Measurements from ENCODE around the gene TRIM58. TPM values are rescaled to one million over a fixed set of nuclear protein-coding genes. Genes with fewer than 3 reads are reported as not detected.
A peak's percentile ranks its signal among the peaks of the same experiment; 100 is the strongest.

The TRIM58 gene
- total RNA-seq, 8 experiments from 2014 or later: 0.27 to 4.7 (median 0.52) TPM; not detected in 1

DNA sequence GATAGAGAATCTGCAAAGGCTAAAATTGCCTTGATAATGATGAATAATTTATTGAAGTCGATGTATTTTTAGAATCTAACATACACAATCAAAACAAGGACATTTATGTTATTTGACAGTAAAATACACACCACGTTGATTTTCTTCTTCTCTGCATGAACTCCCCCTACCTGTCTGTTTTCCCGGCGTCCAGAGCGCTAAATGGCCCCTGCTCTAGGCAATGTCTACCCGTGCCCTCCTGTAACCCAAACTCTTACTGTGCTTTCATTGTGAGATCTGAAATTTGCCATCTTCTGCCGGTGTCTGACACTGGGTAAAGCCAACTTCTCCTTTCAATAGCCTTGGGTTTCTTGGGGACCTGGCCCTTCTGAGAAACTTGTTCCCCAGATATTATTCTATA lies 8.6 kb upstream of the TRIM58 start:
- WGBS, 10 experiments: 8 to 93% (median 80%) methylated on average over 1 to 7 of the region's 7 CpGs
- in situ Hi-C loops (cut with MboI; ENCODE audit: low pct_unique_long_range_greater_than_20kb in 2 of 9, low sequenced_read_pairs in 9 of 9, unreplicated experiment in 9 of 9): no loop called here

DNA sequence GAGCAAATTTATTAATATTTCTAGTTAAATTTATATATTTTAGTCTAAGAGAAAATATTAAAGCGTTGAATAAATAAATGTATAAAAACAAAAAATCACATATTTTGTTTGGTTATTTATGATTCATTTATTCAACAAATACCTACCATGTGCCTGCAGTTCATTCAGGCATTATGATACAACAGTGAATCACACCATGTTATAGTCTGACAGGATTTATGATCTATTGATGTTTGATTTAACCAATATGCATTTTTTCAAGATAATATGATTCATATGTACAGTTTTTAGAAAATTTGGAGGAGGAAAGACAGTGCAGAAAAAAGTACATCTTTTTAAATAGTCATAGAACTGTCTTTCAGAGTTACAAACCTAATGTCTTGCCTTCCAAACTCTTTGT lies 7.4 kb upstream of the TRIM58 start:
- in situ Hi-C loops (cut with MboI; ENCODE audit: low pct_unique_long_range_greater_than_20kb in 2 of 9, low sequenced_read_pairs in 9 of 9, unreplicated experiment in 9 of 9): no loop called here
- Histone ChIP-seq H3K4me3 (no peak overlapping the region), H3K4me1 (replicated peaks in 1 of 2) (no peaks in the 10 kb centered on the region), H3K27ac (no peak overlapping the region)
- no peak for ATAC-seq (replicated peaks in 6 of 8)
- WGBS, 10 experiments: 0 to 100% (median 77%) methylated on average over 1 of the region's 1 CpG; no CpG with 5 or more reads in 1 of the 10 experiments

More for the DNA sequence above, 8.6 kb upstream of the TRIM58 start:
- Histone ChIP-seq H3K4me3 (no peak overlapping the region), H3K27ac (no peak overlapping the region), H3K4me1 (replicated peaks in 1 of 2) (no peaks in the 10 kb centered on the region)
- ATAC-seq (replicated peaks in 6 of 8): no peak

DNA sequence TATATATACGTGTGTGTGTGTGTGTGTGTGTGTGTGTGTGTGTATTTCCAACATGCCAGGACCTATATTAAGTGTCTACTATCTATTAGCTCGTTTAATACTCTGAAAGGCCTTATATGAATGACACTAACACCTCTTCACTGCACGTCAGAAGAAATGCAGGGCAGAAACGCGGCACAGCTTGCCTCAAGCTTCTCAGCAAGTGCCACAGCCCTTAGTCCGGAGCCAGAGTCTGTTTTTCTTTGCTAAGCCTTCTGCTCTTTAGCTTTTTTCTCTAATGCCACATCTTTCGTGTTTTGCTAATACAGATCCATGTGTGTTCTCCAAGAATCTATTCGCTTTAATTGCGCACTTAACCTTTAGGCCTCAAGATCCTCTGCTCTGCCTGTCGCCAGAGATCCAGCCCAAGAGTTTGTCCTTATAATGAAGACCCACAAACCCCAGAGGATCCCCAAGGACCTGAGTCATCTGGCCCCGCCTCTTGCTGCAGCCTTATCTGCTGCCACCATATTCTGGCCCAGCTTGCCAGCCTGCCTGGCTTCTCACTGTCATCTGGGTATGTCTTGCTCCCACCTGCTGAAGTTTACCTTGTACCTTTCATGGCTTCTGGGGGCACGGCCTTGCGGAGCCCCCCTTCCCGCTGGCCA lies 2.0 kb upstream of the TRIM58 start:
- no peak for ATAC-seq (replicated peaks in 6 of 8)
- no peak overlapping the region for H3K27ac ChIP-seq
- 17 to 91% (median 78%) methylated on average over 1 to 9 of the region's 14 CpGs; no CpG with 5 or more reads in 1 of the 10 experiments for WGBS, 10 experiments
- in situ Hi-C loops (cut with MboI; ENCODE audit: low pct_unique_long_range_greater_than_20kb in 2 of 9, low sequenced_read_pairs in 9 of 9, unreplicated experiment in 9 of 9): no loop called here
- H3K4me1 ChIP-seq (replicated peaks in 1 of 2): no peaks in the 10 kb centered on the region
- H3K4me3 ChIP-seq: no peak overlapping the region

DNA sequence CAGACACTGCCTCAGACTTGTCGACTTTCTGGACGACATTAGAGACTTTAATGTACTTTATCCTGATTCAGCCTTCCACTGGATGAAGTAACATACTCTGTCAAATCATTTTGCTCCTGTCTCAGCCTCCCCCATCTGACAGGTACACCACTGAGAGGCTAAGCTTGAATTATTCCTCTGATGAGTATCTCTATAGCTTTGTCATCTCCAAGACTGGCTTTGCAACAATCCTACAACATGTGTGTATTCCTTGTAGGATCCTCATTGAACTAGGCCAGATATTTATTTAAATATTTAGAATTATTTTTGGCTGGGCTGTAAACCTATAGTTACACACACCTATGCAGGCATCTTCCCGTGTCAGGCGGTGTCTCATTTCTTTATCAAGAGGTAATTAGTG lies 1.1 kb upstream of the TRIM58 start:
- no peaks in the 10 kb centered on the region for H3K4me1 ChIP-seq (replicated peaks in 1 of 2)
- ATAC-seq (replicated peaks in 6 of 8): no peak
- in situ Hi-C loops (cut with MboI; ENCODE audit: low pct_unique_long_range_greater_than_20kb in 2 of 9, low sequenced_read_pairs in 9 of 9, unreplicated experiment in 9 of 9): no loop called here
- WGBS, 10 experiments: 15 to 100% (median 88%) methylated on average over 1 to 4 of the region's 4 CpGs; no CpG with 5 or more reads in 1 of the 10 experiments
- no peak overlapping the region for H3K4me3 ChIP-seq
- H3K27ac ChIP-seq: no peak overlapping the region

DNA sequence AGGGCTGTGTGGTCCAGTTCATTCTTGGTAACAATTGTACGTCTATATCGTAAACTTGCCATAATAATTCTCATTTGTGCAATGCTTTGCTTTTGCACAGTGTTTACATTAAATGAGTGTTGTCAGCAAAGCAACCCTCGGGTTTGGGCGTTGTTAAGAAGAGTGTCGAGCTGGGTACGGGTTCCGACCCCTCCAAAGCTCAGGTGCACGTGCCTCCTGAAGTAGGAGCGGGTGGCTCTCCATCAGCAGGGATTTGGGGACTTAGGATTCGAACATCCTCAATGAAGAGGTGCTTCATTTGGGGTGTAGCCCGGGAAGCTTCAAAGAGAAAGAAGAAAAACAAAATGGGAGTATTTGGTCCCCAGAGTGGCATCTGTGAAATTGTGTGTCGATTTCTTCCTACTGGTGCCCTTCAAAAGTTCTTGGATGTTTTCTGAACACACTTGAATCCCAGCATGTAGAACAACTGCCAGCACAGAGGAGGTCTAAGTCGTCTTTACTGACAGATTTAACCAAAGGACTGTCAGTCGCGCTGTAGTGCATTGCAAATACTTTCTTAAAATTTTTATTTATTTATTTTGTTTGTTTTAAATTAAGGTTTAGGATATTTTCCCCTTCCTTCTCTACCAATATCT lies 1.1 kb downstream of the TRIM58 start:
- in situ Hi-C loops (cut with MboI; ENCODE audit: low pct_unique_long_range_greater_than_20kb in 2 of 9, low sequenced_read_pairs in 9 of 9, unreplicated experiment in 9 of 9): no loop called here
- WGBS, 10 experiments: 22 to 100% (median 63%) methylated on average over 1 to 15 of the region's 15 CpGs

DNA sequence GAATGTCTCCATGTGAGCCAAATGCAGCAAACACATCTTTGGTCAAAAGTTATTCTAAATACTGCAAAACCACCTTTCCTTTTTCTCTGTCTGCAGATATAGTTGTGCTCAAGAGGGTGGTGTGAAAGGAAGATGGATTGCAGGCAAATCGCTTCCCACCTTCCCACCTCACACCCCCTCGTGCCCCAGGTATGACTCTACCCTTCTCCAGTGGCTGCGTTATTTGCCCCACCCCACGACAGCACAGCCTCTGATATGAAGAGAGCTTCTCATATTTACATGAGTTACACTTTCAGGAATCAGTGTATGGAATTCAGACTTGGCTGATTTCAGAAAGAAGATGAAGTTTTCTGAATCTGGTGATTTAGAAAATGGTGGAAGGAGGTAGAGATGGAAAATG lies 5.8 kb downstream of the TRIM58 start:
- no peak for ATAC-seq (replicated peaks in 6 of 8)
- in situ Hi-C loops (cut with MboI; ENCODE audit: low pct_unique_long_range_greater_than_20kb in 2 of 9, low sequenced_read_pairs in 9 of 9, unreplicated experiment in 9 of 9): no loop called here
- WGBS, 10 experiments: 32 to 92% (median 79%) methylated on average over 2 to 4 of the region's 4 CpGs; no CpG with 5 or more reads in 5 of the 10 experiments
- H3K27ac ChIP-seq: no peak overlapping the region
- no peaks in the 10 kb centered on the region for H3K4me1 ChIP-seq (replicated peaks in 1 of 2)
- H3K4me3 ChIP-seq: no peak overlapping the region

More for the DNA sequence above, 1.1 kb downstream of the TRIM58 start:
- H3K4me3 ChIP-seq: peak overlapping the region; percentile 41 to 69 (median 56)
- no peaks in the 10 kb centered on the region for H3K4me1 ChIP-seq (replicated peaks in 1 of 2)
- H3K27ac ChIP-seq: no peak overlapping the region
- no peak for ATAC-seq (replicated peaks in 6 of 8)

DNA sequence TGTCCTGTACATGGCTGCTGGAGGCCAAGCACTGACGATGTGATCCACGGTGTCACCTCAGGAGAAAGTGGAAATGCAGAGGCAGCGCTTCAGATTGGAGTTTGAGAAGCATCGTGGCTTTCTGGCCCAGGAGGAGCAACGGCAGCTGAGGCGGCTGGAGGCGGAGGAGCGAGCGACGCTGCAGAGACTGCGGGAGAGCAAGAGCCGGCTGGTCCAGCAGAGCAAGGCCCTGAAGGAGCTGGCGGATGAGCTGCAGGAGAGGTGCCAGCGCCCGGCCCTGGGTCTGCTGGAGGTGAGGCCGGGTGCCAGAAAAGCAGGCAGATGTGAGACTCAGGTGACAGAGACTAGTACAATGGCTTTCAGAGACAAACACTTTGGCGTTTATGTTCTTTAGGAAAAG lies 7.7 kb downstream of the TRIM58 start:
- WGBS, 10 experiments: 0 to 93% (median 70%) methylated on average over 1 to 14 of the region's 17 CpGs; no CpG with 5 or more reads in 5 of the 10 experiments
- Histone ChIP-seq H3K4me3 (no peak overlapping the region), H3K27ac (peak overlapping the region in 1 of 2 donors; percentile 32), H3K4me1 (replicated peaks in 1 of 2) (no peaks in the 10 kb centered on the region)
- no peak for ATAC-seq (replicated peaks in 6 of 8)
- in situ Hi-C loops (cut with MboI; ENCODE audit: low pct_unique_long_range_greater_than_20kb in 2 of 9, low sequenced_read_pairs in 9 of 9, unreplicated experiment in 9 of 9): no loop called here

DNA sequence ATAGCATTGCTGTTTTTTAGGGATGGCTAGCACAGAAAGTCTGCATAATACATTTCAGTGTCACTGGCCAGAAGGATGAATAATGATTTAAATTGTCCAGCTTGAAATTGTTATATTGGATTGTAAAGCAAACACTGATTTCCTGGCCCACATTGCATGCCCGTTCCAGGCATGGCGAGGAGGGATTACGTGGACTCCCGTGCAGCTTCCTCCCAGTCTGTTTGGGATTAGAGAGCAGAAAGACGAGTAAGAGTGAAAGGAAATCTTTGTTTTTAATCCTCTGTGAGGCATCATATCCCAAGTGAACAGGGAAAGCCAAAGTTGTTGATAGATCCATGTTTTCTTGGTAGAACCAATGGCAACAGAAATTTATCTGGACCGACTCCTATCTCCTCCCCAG lies 8.4 kb downstream of the TRIM58 start:
- H3K4me3 ChIP-seq: no peak overlapping the region
- in situ Hi-C loops (cut with MboI; ENCODE audit: low pct_unique_long_range_greater_than_20kb in 2 of 9, low sequenced_read_pairs in 9 of 9, unreplicated experiment in 9 of 9): no loop called here
- ATAC-seq (replicated peaks in 6 of 8): no peak
- H3K4me1 ChIP-seq (replicated peaks in 1 of 2): no peaks in the 10 kb centered on the region
- WGBS, 10 experiments: 0 to 91% (median 78%) methylated on average over 1 to 6 of the region's 6 CpGs
- H3K27ac ChIP-seq: no peak overlapping the region

DNA sequence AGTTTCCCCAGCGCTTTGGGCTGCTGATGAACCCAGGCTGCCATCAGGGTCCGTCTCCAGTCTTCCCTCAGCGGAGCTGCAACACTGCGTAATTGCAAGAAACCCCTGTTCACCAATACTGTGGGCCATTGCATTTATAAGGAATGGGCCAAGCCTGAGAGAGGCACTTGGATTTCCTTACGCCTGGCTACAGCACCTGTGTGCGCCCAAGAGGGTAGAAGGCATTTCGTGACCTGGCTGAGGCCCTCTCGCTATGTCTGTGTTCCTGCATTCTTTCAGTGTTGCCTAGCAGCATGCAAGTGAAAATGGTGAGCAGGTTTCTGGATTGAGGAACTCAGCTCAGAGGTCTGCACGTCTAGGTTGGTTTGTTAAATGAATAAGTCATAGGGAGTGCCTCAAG lies 26.4 kb downstream of the TRIM58 start:
- WGBS, 10 experiments: 58 to 90% (median 79%) methylated on average over 2 to 8 of the region's 9 CpGs; no CpG with 5 or more reads in 4 of the 10 experiments

DNA sequence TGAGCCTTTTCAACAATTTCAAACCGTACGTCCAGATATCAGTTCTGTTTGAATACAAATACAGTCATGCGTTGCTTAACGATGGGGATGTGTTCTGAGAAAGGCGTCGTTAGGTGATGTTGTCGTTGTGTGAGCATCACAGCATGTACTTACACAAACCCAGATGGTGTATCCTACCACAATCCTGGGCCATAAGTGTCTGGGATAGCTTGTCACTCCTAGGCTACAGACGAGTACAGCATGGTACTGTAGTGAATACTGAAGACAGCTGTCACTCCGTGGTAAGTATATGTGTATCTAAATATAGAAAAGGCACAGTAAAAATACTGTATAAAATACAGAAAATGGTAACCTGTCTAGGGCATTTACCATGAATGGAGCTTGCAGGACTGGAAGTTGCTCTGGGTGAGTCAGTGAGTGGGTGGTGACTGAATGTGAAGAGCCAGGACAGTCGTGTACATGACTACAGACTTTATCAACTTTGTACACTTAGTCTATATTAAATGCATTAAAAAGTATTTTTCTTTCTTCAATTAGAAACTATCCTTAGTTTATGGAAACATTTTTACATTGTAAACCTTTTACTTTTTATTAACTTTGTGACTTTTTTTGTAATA lies 27.9 kb downstream of the TRIM58 start:
- no peak for ATAC-seq (replicated peaks in 6 of 8)
- Histone ChIP-seq H3K4me3 (no peak overlapping the region), H3K27ac (no peak overlapping the region), H3K4me1 (replicated peaks in 1 of 2) (no peaks in the 10 kb centered on the region)
- in situ Hi-C loops (cut with MboI; ENCODE audit: low pct_unique_long_range_greater_than_20kb in 2 of 9, low sequenced_read_pairs in 9 of 9, unreplicated experiment in 9 of 9): no loop called here
- WGBS, 10 experiments: 33 to 93% (median 84%) methylated on average over 1 to 10 of the region's 10 CpGs

More for the DNA sequence above, 26.4 kb downstream of the TRIM58 start:
- H3K4me3 ChIP-seq: no peak overlapping the region
- no peaks in the 10 kb centered on the region for H3K4me1 ChIP-seq (replicated peaks in 1 of 2)
- in situ Hi-C loops (cut with MboI; ENCODE audit: low pct_unique_long_range_greater_than_20kb in 2 of 9, low sequenced_read_pairs in 9 of 9, unreplicated experiment in 9 of 9): no loop called here
- H3K27ac ChIP-seq: no peak overlapping the region
- ATAC-seq (replicated peaks in 6 of 8): no peak

DNA sequence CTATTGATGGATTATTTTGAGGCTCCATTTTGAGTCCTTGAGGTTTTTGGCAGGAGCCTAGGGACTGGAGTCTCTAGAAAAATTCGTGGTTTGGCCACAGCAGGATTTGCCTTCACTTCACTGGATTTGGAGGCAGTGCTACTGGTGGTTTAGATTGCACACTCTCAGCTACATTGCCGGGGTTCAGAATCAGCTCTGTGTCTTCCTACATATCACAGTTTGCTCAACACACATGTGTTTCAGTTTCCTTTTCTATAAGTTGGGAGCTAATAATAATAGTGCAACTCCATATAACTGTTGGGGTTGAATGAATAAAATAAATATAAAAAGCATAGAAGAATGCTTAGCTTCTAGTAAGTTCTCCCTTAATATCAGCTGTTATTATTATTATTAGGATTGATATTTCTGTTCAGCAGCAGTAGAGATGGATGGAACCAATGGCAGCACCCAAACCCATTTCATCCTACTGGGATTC lies 38.2 kb downstream of the TRIM58 start, which contains the start of gene OR2W3:
Gene OR2W3 (plus strand): TSS at position 425 of the 475 bp plus-strand sequence. CDS start 0 bp downstream, at position 425.
- ATAC-seq (replicated peaks in 6 of 8): no peak
- 0 to 88% (median 21%) methylated on average over 1 to 2 of the region's 2 CpGs; no CpG with 5 or more reads in 2 of the 10 experiments for WGBS, 10 experiments
- in situ Hi-C loops (cut with MboI; ENCODE audit: low pct_unique_long_range_greater_than_20kb in 2 of 9, low sequenced_read_pairs in 9 of 9, unreplicated experiment in 9 of 9): no loop called here

DNA sequence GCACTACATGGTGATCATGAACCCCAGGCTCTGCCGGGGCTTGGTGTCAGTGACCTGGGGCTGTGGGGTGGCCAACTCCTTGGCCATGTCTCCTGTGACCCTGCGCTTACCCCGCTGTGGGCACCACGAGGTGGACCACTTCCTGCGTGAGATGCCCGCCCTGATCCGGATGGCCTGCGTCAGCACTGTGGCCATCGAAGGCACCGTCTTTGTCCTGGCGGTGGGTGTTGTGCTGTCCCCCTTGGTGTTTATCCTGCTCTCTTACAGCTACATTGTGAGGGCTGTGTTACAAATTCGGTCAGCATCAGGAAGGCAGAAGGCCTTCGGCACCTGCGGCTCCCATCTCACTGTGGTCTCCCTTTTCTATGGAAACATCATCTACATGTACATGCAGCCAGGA lies 39.0 kb downstream of the TRIM58 start:
- Histone ChIP-seq H3K4me1 (replicated peaks in 1 of 2) (no peaks in the 10 kb centered on the region), H3K4me3 (no peak overlapping the region), H3K27ac (no peak overlapping the region)
- no peak for ATAC-seq (replicated peaks in 6 of 8)
- WGBS, 10 experiments: 33 to 100% (median 74%) methylated on average over 2 to 13 of the region's 14 CpGs; no CpG with 5 or more reads in 4 of the 10 experiments
- in situ Hi-C loops (cut with MboI; ENCODE audit: low pct_unique_long_range_greater_than_20kb in 2 of 9, low sequenced_read_pairs in 9 of 9, unreplicated experiment in 9 of 9): no loop called here

More for the DNA sequence above, 38.2 kb downstream of the TRIM58 start, which contains the start of gene OR2W3:
- no peak within 1 kb of the TSS for H3K4me3 ChIP-seq
- H3K4me1 ChIP-seq (replicated peaks in 1 of 2): no peaks in the 10 kb centered on the region
- no peak within 1 kb of the TSS for H3K27ac ChIP-seq

DNA sequence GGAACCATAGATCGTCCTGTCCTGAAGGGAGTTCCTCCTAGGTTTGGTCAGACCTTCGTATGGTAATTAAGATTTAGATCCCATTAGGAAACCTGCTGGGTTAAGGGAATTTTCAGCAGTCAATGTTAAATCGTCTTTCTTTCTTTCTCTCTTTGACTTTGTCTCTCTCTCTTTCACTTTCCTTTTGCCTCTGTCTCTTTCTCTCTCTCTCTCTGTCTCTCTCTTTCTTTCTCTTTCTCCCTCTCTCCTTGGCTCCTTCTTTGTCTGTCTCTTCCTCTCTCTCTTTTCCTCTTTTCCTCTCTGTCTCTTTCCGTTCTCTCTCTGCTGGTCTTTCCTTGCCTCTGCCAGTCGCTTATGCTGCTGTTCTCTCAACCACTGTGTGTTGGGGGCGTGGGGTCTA lies 47.1 kb downstream of the TRIM58 start:
- WGBS, 10 experiments: 0 to 73% (median 41%) methylated on average over 2 to 6 of the region's 6 CpGs
- Histone ChIP-seq H3K4me1 (replicated peaks in 1 of 2) (no peaks in the 10 kb centered on the region), H3K27ac (no peak overlapping the region), H3K4me3 (no peak overlapping the region)
- ATAC-seq (replicated peaks in 6 of 8): no peak
- in situ Hi-C loops (cut with MboI; ENCODE audit: low pct_unique_long_range_greater_than_20kb in 2 of 9, low sequenced_read_pairs in 9 of 9, unreplicated experiment in 9 of 9): no loop called here
